Kidney epithelial cell (primary cell): ENCODE results near the gene THADA. TPM values are rescaled to one million over a fixed set of nuclear protein-coding genes. Genes with fewer than 3 reads are reported as not detected.

Experiments
- DNase-seq: peaks from one replicate; pipeline ENCODE4 v3.0.0-alpha.2; 2010; ENCODE audit warnings: low read depth
- H3K27me3 ChIP-seq: 2 replicates; pipeline ENCODE4 v1.6.0; 2011; ENCODE audit warnings: low read length; ENCODE audit not compliant: control insufficient read depth, insufficient read depth
- H3K36me3 ChIP-seq: 2 replicates; pipeline ENCODE4 v1.5.1; 2011; ENCODE audit warnings: low read length; ENCODE audit not compliant: control insufficient read depth, insufficient read depth
- H3K4me3 ChIP-seq: 2 replicates; pipeline ENCODE4 v1.5.1; 2011; ENCODE audit warnings: low read depth, mild to moderate bottlenecking, control low read depth, low read length
- CTCF ChIP-seq: IDR thresholded peaks from 2 replicates; pipeline ENCODE4 v1.5.1; 2011; ENCODE audit warnings: mild to moderate bottlenecking, moderate library complexity, low read length, control low read depth, inconsistent platforms; ENCODE audit not compliant: insufficient read depth, poor library complexity, severe bottlenecking
- total RNA-seq: library from RNA; depleted of rRNA; stranded (reverse); fragments of >200 nt; gene quantifications from 2 replicates; pipeline ENCODE4 v1.2.3, GENCODE V29; 2015

The THADA gene
- total RNA-seq, 1 donor from 2014 or later, result 21.5 TPM

GRCh38 chr2:43467891-43468290 lies 127.9 kb downstream of the THADA start:
- Histone ChIP-seq H3K4me3 (no peak overlapping the region), H3K36me3 (no peaks in the 10 kb centered on the region), H3K27me3 (no peaks in the 10 kb centered on the region)
- no peak for DNase-seq
- no peak for TF ChIP-seq CTCF

GRCh38 chr2:43465234-43465633 lies 130.6 kb downstream of the THADA start:
- H3K27me3 ChIP-seq, result no peaks in the 10 kb centered on the region
- DNase-seq, result no peak
- no peak overlapping the region for H3K4me3 ChIP-seq
- TF ChIP-seq CTCF, result no peak
- H3K36me3 ChIP-seq, result no peaks in the 10 kb centered on the region

GRCh38 chr2:43464590-43464989 lies 131.2 kb downstream of the THADA start:
- no peaks in the 10 kb centered on the region for H3K36me3 ChIP-seq
- H3K4me3 ChIP-seq, result no peak overlapping the region
- no peaks in the 10 kb centered on the region for H3K27me3 ChIP-seq
- no peak for DNase-seq
- no peak for TF ChIP-seq CTCF

GRCh38 chr2:43462866-43463641 lies 132.8 kb downstream of the THADA start:
- Histone ChIP-seq H3K27me3 (no peaks in the 10 kb centered on the region), H3K4me3 (no peak overlapping the region), H3K36me3 (no peaks in the 10 kb centered on the region)
- no peak for DNase-seq
- TF ChIP-seq CTCF, result no peak

- Histone ChIP-seq H3K36me3 (no peaks in the 10 kb centered on the region), H3K4me3 (no peak overlapping the region), H3K27me3 (no peaks in the 10 kb centered on the region)
- TF ChIP-seq CTCF, result no peak
- no peak for DNase-seq
Measured at GRCh38 chr2:43461453-43462073, 134.3 kb downstream of the THADA start.
